ENCODE results near the gene EFNA5. TPM values are rescaled to one million over a fixed set of nuclear protein-coding genes. Genes with fewer than 3 reads are reported as not detected.

The EFNA5 gene
- total RNA-seq, 1 experiment from 2014 or later = 0.22 TPM

DNA sequence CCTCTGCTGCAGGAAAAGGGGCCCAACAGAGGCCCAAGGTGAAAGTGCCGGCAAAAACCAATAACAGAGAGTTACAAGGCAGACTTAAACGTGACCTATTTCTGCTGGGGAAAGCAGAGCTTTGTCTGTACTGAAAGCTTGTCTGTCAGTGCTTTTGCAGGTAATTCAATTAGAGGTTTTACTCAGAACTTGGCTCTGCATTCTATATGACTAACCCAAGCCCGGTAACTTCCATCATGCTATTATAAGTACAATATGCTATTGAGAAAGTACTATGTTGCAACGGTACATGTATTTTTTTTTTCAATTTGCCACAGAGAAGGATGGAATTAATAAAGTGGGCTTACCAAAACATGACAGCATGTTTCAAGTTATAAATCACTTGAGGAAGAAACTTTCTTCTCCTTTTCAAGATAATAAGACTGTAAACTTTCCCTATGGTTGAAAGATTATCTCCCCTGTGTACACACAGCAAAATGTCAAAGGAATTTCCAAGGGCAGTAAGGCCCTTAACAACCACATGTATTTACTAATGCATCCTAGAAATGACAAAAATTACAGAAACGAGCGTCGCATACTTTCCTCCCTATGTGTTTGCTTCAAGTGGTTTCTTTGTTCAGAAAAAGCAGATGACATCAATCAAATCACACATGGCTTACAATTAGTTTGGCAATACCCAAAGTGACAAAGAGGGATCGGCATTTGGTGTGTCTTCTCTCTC lies 282.4 kb downstream of the EFNA5 start:
- no TSS peak for BruUV-seq (replicated peaks)
- RAD21 ChIA-PET (ENCODE audit: low non-redundant PET in 1 of 2, low total read pairs in 2 of 2, uncharacterized antibody in 2 of 2, unreplicated experiment in 2 of 2) = no interaction called here
- H3K27me3 ChIP-seq (ENCODE audit: insufficient read depth, low read length) = no peaks in the 10 kb centered on the region
- no peak overlapping the region for H3K4me3 ChIP-seq (replicated peaks in 1 of 2; ENCODE audit: low read depth in 1 of 2, low read length in 2 of 2)
- POLR2A ChIA-PET = no interaction called here
- H3K27ac ChIP-seq (ENCODE audit: low read depth, low read length) = no peak overlapping the region
- no peak for TF ChIP-seq ELF1 (IDR thresholded peaks at IDR 0.05; ENCODE audit: borderline replicate concordance, low read depth)
- TF ChIP-seq, protein P1, sequence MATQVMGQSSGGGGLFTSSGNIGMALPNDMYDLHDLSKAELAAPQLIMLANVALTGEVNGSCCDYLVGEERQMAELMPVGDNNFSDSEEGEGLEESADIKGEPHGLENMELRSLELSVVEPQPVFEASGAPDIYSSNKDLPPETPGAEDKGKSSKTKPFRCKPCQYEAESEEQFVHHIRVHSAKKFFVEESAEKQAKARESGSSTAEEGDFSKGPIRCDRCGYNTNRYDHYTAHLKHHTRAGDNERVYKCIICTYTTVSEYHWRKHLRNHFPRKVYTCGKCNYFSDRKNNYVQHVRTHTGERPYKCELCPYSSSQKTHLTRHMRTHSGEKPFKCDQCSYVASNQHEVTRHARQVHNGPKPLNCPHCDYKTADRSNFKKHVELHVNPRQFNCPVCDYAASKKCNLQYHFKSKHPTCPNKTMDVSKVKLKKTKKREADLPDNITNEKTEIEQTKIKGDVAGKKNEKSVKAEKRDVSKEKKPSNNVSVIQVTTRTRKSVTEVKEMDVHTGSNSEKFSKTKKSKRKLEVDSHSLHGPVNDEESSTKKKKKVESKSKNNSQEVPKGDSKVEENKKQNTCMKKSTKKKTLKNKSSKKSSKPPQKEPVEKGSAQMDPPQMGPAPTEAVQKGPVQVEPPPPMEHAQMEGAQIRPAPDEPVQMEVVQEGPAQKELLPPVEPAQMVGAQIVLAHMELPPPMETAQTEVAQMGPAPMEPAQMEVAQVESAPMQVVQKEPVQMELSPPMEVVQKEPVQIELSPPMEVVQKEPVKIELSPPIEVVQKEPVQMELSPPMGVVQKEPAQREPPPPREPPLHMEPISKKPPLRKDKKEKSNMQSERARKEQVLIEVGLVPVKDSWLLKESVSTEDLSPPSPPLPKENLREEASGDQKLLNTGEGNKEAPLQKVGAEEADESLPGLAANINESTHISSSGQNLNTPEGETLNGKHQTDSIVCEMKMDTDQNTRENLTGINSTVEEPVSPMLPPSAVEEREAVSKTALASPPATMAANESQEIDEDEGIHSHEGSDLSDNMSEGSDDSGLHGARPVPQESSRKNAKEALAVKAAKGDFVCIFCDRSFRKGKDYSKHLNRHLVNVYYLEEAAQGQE (IDR thresholded peaks at IDR 0.05; ENCODE audit: low read depth) = no peak
- TF ChIP-seq SP1 (IDR thresholded peaks at IDR 0.05; ENCODE audit: low read depth) = no peak
- no peak for TF ChIP-seq POLR2AphosphoS5 (IDR thresholded peaks at IDR 0.05; ENCODE audit: low read depth, low read length)
- no peak for TF ChIP-seq FOSL1 (IDR thresholded peaks at IDR 0.05; ENCODE audit: low read depth)
- no peak for TF ChIP-seq TCF7L2 (IDR thresholded peaks at IDR 0.05; ENCODE audit: borderline replicate concordance, extremely low read depth, insufficient read depth, insufficient read length)
- TF ChIP-seq, protein P2, sequence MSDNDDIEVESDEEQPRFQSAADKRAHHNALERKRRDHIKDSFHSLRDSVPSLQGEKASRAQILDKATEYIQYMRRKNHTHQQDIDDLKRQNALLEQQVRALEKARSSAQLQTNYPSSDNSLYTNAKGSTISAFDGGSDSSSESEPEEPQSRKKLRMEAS (IDR thresholded peaks at IDR 0.05) = no peak
- TF ChIP-seq CBX3 (IDR thresholded peaks at IDR 0.05; ENCODE audit: low read depth) = no peak
- no peak for TF ChIP-seq ATF3 (IDR thresholded peaks at IDR 0.05)
- no peak for TF ChIP-seq SIN3A (IDR thresholded peaks at IDR 0.05; ENCODE audit: low read depth)
- no peak for TF ChIP-seq ZNF274 (IDR thresholded peaks at IDR 0.05; ENCODE audit: low read depth, low read length)
- TF ChIP-seq ZFX (IDR thresholded peaks at IDR 0.05) = no peak
- TF ChIP-seq EZH2 (IDR thresholded peaks at IDR 0.05) = no peak
- TF ChIP-seq RAD21 (IDR thresholded peaks at IDR 0.05; ENCODE audit: low read depth) = no peak
- no peak for TF ChIP-seq CTCF (IDR thresholded peaks at IDR 0.05 in 2 of 3, conservative IDR thresholded peaks at IDR 0.05 in 1 of 3; ENCODE audit: borderline replicate concordance in 1 of 3, insufficient read depth in 1 of 3, low read depth in 2 of 3, low read length in 2 of 3)
- TF ChIP-seq POLR2A (IDR thresholded peaks at IDR 0.05; ENCODE audit: borderline replicate concordance, extremely low read depth, insufficient read depth, insufficient read length) = no peak
- TF ChIP-seq YY1 (IDR thresholded peaks at IDR 0.05; ENCODE audit: extremely low read depth, insufficient replicate concordance, low read depth, low read length) = no peak
- no peak for TF ChIP-seq SRF (IDR thresholded peaks at IDR 0.05; ENCODE audit: low read depth)
- H2AFZ ChIP-seq (ENCODE audit: low read depth, low read length, poor library complexity, severe bottlenecking) = peak overlapping the region; percentile 69
- DNase-seq (ENCODE audit: low read depth, low spot score) = no peak
- H3K79me2 ChIP-seq (ENCODE audit: insufficient read depth, low read length) = no peaks in the 10 kb centered on the region
- H3K9me2 ChIP-seq (ENCODE audit: insufficient read depth) = no peaks in the 10 kb centered on the region
- H3K4me1 ChIP-seq (ENCODE audit: control insufficient read depth in 1 of 2, insufficient read depth in 2 of 2, low read length in 2 of 2) = peaks cover 9 to 22% of the 10 kb centered on the region in 2 experiments; a peak in 3 of 4 replicates
- no peaks in the 10 kb centered on the region for H3K36me3 ChIP-seq (ENCODE audit: control insufficient read depth in 1 of 2, insufficient read depth in 2 of 2, low read length in 2 of 2)
- peak; percentile 30; the same call in 1 of the 2 replicates for ATAC-seq
- CTCF ChIA-PET = no interaction called here
- no peaks in the 10 kb centered on the region for H4K20me1 ChIP-seq (ENCODE audit: insufficient read depth)
- H3K9ac ChIP-seq (ENCODE audit: low read length) = no peak overlapping the region
- no peaks in the 10 kb centered on the region for H3K9me3 ChIP-seq (ENCODE audit: control insufficient read depth in 1 of 2, insufficient read depth in 1 of 2, low read depth in 1 of 2, low read length in 2 of 2)
- intact Hi-C loops (cut with micrococcal nuclease) = no loop called here
- H3K4me2 ChIP-seq (ENCODE audit: low read length) = peak overlapping the region; percentile 52
